ENCODE measurements around the gene ZCCHC7. TPM values are rescaled to one million over a fixed set of nuclear protein-coding genes. Genes with fewer than 3 reads are reported as not detected.

The ZCCHC7 gene
- total RNA-seq, 3 donors from 2014 or later: 19.8 to 29.1 (median 26.9) TPM

- no peaks in the 10 kb centered on the region for H3K4me1 ChIP-seq
- no peaks in the 10 kb centered on the region for H3K36me3 ChIP-seq
- no peaks in the 10 kb centered on the region for H3K9me3 ChIP-seq
- no peaks in the 10 kb centered on the region for H3K27me3 ChIP-seq
- DNase-seq (ENCODE audit: low spot score in 2 of 2): no peak
- TF ChIP-seq POLR2A (IDR thresholded peaks at IDR 0.05): no peak
- no peak for TF ChIP-seq POLR2AphosphoS5 (IDR thresholded peaks at IDR 0.05)
- TF ChIP-seq CTCF (IDR thresholded peaks at IDR 0.05): no peak
- no peak overlapping the region for H3K4me3 ChIP-seq
- H3K27ac ChIP-seq: no peak overlapping the region
- intact Hi-C loops (cut with DNase I; ENCODE audit: low total_unique reads): no loop called here
These were observed 109.6 kb downstream of the ZCCHC7 start for GRCh38 chr9:37229882-37230482.

DNA sequence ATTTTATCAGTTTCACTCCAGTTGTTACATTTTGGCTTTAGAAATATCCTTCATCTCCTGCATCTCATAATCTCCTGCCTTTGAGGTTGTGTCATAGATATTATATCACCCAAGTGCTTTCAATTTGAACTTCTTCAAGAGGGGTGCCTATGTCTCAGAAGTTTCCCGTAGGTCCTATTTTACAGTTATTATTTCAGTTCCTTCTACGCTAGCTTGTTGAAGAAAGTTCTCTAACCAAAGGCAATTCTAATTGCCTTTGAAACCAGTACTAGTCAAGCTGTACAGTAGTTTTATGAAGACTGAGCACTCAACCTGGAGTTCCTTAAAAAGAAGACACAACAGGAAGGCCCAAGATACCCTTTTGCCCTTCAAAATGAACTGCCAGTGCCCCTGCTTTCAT is 116.4 kb downstream of the ZCCHC7 start:
- no peaks in the 10 kb centered on the region for H3K27me3 ChIP-seq
- no peak overlapping the region for H3K4me3 ChIP-seq
- DNase-seq (ENCODE audit: low spot score in 2 of 2): no peak
- TF ChIP-seq CTCF (IDR thresholded peaks at IDR 0.05) (no peak), POLR2AphosphoS5 (IDR thresholded peaks at IDR 0.05) (no peak), POLR2A (IDR thresholded peaks at IDR 0.05) (no peak)
- intact Hi-C loops (cut with DNase I; ENCODE audit: low total_unique reads): no loop called here
- no peak overlapping the region for H3K27ac ChIP-seq
- H3K36me3 ChIP-seq: no peaks in the 10 kb centered on the region
- H3K9me3 ChIP-seq: no peaks in the 10 kb centered on the region
- H3K4me1 ChIP-seq: no peaks in the 10 kb centered on the region

DNA sequence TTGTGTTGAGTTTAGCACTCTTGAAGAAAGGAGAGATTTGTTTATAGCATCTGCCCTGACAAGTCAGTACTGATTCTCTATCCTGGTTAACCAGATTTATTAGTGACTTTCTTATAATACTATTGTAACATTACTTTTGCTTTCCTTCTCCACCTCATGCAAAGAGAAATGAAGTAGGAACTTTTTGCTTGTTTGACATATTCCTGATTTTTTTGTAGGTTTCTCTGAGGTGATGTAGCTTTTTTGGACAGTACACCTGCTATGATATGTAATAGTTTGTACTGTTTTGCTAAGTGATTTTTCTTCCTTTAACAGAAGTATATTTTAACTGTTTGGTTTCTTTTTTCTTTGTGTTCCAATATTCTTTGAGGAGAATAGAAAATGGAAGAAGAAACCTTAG is 117.7 kb downstream of the ZCCHC7 start:
- Histone ChIP-seq H3K27ac (no peak overlapping the region), H3K4me1 (no peaks in the 10 kb centered on the region), H3K9me3 (no peaks in the 10 kb centered on the region), H3K4me3 (no peak overlapping the region), H3K27me3 (no peaks in the 10 kb centered on the region), H3K36me3 (no peaks in the 10 kb centered on the region)
- TF ChIP-seq POLR2A (IDR thresholded peaks at IDR 0.05): no peak
- no peak for TF ChIP-seq POLR2AphosphoS5 (IDR thresholded peaks at IDR 0.05)
- TF ChIP-seq CTCF (IDR thresholded peaks at IDR 0.05): no peak
- no peak for DNase-seq (ENCODE audit: low spot score in 2 of 2)
- intact Hi-C loops (cut with DNase I; ENCODE audit: low total_unique reads): no loop called here

DNA sequence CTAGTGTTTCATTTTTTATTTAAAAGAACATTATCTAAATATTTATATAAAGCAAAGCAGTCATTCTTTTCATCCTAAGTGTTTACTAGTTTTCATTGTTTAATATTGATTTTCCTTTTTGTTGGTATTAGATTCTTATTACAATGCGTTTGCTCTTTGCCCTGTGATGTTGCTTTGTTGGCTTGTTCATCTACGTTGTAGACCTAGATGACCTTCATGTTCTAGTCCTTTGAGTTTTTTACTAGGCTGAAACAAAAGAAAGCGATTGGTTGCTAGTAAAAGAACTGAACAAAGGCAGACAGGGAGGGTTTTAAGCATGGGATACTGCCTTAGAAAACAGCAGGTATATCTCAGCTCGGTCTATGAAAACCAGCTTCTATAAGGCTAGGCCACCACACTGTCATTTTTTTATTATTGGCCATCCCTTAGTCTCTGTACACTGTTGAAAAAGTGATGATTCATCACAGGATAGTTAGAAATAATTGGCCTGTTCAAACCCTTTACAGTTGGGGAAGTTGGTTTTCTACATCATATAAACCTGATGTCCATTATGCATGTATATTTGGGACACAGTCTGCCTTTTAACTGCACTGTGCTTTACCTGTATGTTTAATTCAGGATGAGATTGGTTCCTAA is 119.0 kb downstream of the ZCCHC7 start:
- no peak for DNase-seq (ENCODE audit: low spot score in 2 of 2)
- Histone ChIP-seq H3K4me3 (no peak overlapping the region), H3K27me3 (no peaks in the 10 kb centered on the region), H3K36me3 (no peaks in the 10 kb centered on the region), H3K4me1 (no peaks in the 10 kb centered on the region), H3K9me3 (no peaks in the 10 kb centered on the region), H3K27ac (no peak overlapping the region)
- TF ChIP-seq POLR2AphosphoS5 (IDR thresholded peaks at IDR 0.05) (no peak), CTCF (IDR thresholded peaks at IDR 0.05) (no peak), POLR2A (IDR thresholded peaks at IDR 0.05) (no peak)
- intact Hi-C loops (cut with DNase I; ENCODE audit: low total_unique reads): no loop called here

GRCh38 chr9:37239921-37240320 is 119.5 kb downstream of the ZCCHC7 start:
- Histone ChIP-seq H3K27me3 (no peaks in the 10 kb centered on the region), H3K9me3 (no peaks in the 10 kb centered on the region), H3K4me1 (no peaks in the 10 kb centered on the region), H3K36me3 (no peaks in the 10 kb centered on the region), H3K4me3 (no peak overlapping the region), H3K27ac (no peak overlapping the region)
- intact Hi-C loops (cut with DNase I; ENCODE audit: low total_unique reads): no loop called here
- DNase-seq (ENCODE audit: low spot score in 2 of 2): no peak
- TF ChIP-seq CTCF (IDR thresholded peaks at IDR 0.05) (no peak), POLR2A (IDR thresholded peaks at IDR 0.05) (no peak), POLR2AphosphoS5 (IDR thresholded peaks at IDR 0.05) (no peak)
